ENCODE measurements around the gene MED13L. TPM values are rescaled to one million over a fixed set of nuclear protein-coding genes. Genes with fewer than 3 reads are reported as not detected.

MED13L gene
- total and polyA plus RNA-seq, 2 of the 8 experiments (the other 6 are each of a cell fraction or from before 2014, with no cell fraction given) = 15.9 to 51.7 TPM

GRCh38 chr12:116160883-116161458 lies 116.5 kb downstream of the MED13L start:
- Histone ChIP-seq H2BK12ac (ENCODE audit: low read depth, low read length) (no peak overlapping the region), H3K4ac (replicated peaks; ENCODE audit: insufficient read length, low read depth, low read length) (no peak overlapping the region), H2BK15ac (ENCODE audit: low read length) (no peak overlapping the region), H3K27me3 (replicated peaks in 1 of 4; ENCODE audit: control insufficient read depth in 3 of 4, extremely low read depth in 1 of 4, insufficient read depth in 3 of 4, low read length in 3 of 4) (no peaks in the 10 kb centered on the region), H2BK5ac (ENCODE audit: low read depth, low read length) (no peak overlapping the region), H3K79me2 (ENCODE audit: control insufficient read depth in 1 of 2, insufficient read depth in 2 of 2, low read length in 2 of 2) (peaks cover 17 to 91% of the 10 kb centered on the region in 2 experiments; a peak in 3 of 4 replicates), H2AK5ac (ENCODE audit: low read depth, low read length) (no peak overlapping the region), H2AFZ (ENCODE audit: low read length) (no peak overlapping the region), H3K56ac (replicated peaks; ENCODE audit: insufficient read length, low read depth, low read length) (no peak overlapping the region), H3K14ac (ENCODE audit: insufficient read length) (no peak overlapping the region), H3K27ac (ENCODE audit: low read depth, low read length) (no peak overlapping the region), H3K9me3 (ENCODE audit: insufficient read depth in 2 of 2, low read depth in 1 of 2, low read length in 1 of 2) (no peaks in the 10 kb centered on the region), H3K23ac (ENCODE audit: insufficient read length) (peak overlapping the region; percentile 40), H2BK20ac (ENCODE audit: low read length) (no peak overlapping the region), H3K23me2 (ENCODE audit: low read depth, low read length) (no peaks in the 10 kb centered on the region), H3K4me3 (ENCODE audit: extremely low read depth in 1 of 4, insufficient read depth in 2 of 4, low read depth in 3 of 4, low read length in 4 of 4) (no peak overlapping the region), H3K79me1 (ENCODE audit: low read depth, low read length) (no peaks in the 10 kb centered on the region; the same call in 1 of the 2 replicates), H3K9ac (replicated peaks in 1 of 4; ENCODE audit: extremely low read depth in 1 of 4, low read depth in 3 of 4, low read length in 3 of 4) (no peak overlapping the region), H3K36me3 (ENCODE audit: control insufficient read depth in 2 of 4, insufficient read depth in 4 of 4, low read length in 3 of 4) (no peaks in the 10 kb centered on the region), H3K18ac (ENCODE audit: extremely low read depth, low read length) (no peak overlapping the region; the same call in 1 of the 2 replicates), H4K20me1 (replicated peaks in 1 of 2; ENCODE audit: control insufficient read depth in 1 of 2, insufficient read depth in 2 of 2, low read length in 2 of 2) (peaks cover 0 to 3% of the 10 kb centered on the region in 2 experiments), H4K5ac (ENCODE audit: insufficient read length, low read depth, low read length) (no peak overlapping the region), H4K91ac (replicated peaks; ENCODE audit: insufficient read length, low read length) (no peak overlapping the region), H3K4me1 (replicated peaks in 1 of 4; ENCODE audit: control insufficient read depth in 3 of 4, insufficient read depth in 4 of 4, low read length in 3 of 4) (peaks cover 2 to 20% (median 6%) of the 10 kb centered on the region in 4 experiments; a peak in 6 of 7 replicates), H2BK120ac (replicated peaks; ENCODE audit: low read depth, low read length) (no peak overlapping the region), H3K4me2 (ENCODE audit: insufficient read depth in 1 of 2, low read depth in 2 of 2, low read length in 2 of 2) (no peak overlapping the region), H4K8ac (ENCODE audit: extremely low read depth, insufficient read depth, low read length) (no peak overlapping the region)
- FAIRE-seq = no peak
- TF ChIP-seq SP2 (IDR thresholded peaks at IDR 0.05; ENCODE audit: low read length) (no peak), NANOG (IDR thresholded peaks at IDR 0.05; ENCODE audit: insufficient read depth, low read depth, low read length, poor library complexity, severe bottlenecking) (no peak), TCF12 (IDR thresholded peaks at IDR 0.05; ENCODE audit: low read depth, low read length) (no peak)
- ChIA-PET POLR2A (ENCODE audit: partially characterized antibody) (interaction anchor here (1.2 to 1.7 kb wide), 3 partner anchors 10 to 19 kb away, joined by 3 read pairs; no protein-coding TSS in a partner anchor), CTCF (ENCODE audit: partially characterized antibody) (interaction anchor here (1.7 kb wide), 1 partner anchor 10 kb away, joined by 5 read pairs; no protein-coding TSS in a partner anchor)
- DNase-seq (ENCODE audit: low read depth in 1 of 2, low spot score in 2 of 2) = no peak
- WGBS, 2 experiments (ENCODE audit: extremely low coverage in 1 of 2, insufficient coverage in 1 of 2, insufficient read length in 1 of 2, insufficient replicate concordance in 2 of 2, low coverage in 1 of 2, low lambda C conversion rate in 2 of 2, missing lambda C conversion rate in 1 of 2) = 88% methylated on average over 7 of the region's 7 CpGs; no CpG with 5 or more reads in 1 of the 2 experiments
